ENCODE data around the gene OR13J1.

The OR13J1 gene

GRCh38 chr9:35847792-35848572 is 22.2 kb downstream of the OR13J1 start:
- TF ChIP-seq, protein P1, sequence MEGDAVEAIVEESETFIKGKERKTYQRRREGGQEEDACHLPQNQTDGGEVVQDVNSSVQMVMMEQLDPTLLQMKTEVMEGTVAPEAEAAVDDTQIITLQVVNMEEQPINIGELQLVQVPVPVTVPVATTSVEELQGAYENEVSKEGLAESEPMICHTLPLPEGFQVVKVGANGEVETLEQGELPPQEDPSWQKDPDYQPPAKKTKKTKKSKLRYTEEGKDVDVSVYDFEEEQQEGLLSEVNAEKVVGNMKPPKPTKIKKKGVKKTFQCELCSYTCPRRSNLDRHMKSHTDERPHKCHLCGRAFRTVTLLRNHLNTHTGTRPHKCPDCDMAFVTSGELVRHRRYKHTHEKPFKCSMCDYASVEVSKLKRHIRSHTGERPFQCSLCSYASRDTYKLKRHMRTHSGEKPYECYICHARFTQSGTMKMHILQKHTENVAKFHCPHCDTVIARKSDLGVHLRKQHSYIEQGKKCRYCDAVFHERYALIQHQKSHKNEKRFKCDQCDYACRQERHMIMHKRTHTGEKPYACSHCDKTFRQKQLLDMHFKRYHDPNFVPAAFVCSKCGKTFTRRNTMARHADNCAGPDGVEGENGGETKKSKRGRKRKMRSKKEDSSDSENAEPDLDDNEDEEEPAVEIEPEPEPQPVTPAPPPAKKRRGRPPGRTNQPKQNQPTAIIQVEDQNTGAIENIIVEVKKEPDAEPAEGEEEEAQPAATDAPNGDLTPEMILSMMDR (IDR thresholded peaks at IDR 0.05): no peak

- TF ChIP-seq, protein P1 (IDR thresholded peaks at IDR 0.05): no peak
These were observed 24.1 kb downstream of the OR13J1 start for GRCh38 chr9:35845824-35846771.

GRCh38 chr9:35844628-35845270 is 25.5 kb downstream of the OR13J1 start:
- TF ChIP-seq, protein P1 (IDR thresholded peaks at IDR 0.05): no peak

DNA sequence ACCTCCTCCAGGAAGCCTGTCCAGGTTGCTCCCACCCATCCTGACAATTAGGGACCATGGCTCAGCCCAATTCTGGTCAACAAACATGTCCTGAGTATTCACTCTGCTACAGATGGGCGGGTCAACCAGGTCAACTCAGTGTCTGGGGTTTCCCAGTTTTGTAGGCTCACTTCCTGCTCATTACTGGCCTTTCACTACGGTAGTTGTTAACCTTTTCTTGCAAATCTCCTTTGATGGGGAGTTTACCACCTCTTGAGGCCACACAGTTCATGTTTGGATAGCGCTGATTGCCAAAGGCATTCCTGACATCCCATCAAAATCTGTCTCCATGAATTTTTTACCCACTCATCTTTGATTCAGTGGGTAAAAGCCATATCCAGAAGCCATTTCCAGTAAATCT is 27.4 kb downstream of the OR13J1 start:
- TF ChIP-seq, protein P1 (IDR thresholded peaks at IDR 0.05): no peak

DNA sequence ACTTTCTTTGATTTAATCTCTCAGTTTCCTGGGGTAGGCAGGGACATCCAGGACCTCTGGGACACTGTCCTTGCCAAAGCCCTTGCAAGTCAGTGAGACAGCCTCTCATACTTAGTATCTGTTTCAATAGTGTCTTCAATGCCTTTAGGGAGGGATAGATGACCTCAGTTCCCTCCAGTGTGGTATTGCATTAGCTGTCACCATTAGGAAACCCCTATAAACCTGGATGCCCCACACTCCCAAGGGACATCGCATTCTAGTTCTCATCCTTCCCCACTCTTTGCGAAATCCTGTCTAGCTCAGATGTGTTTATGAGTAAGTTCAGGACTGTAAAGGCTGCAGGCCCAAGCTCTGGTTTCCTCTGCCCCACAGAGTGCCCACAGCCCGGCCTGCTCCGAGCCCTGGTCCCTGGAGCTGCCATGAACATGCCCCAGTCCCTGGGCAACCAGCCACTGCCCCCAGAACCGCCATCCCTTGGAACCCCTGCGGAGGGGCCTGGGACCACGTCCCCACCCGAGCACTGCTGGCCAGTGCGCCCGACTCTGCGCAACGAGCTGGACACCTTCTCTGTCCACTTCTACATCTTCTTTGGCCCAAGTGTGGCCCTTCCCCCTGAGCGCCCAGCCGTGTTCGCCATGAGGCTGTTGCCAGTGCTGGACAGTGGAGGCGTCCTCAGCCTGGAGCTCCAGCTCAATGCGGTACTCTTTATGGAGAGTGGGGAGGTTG is 28.0 kb downstream of the OR13J1 start:
- TF ChIP-seq, protein P1 (IDR thresholded peaks at IDR 0.05): no peak

DNA sequence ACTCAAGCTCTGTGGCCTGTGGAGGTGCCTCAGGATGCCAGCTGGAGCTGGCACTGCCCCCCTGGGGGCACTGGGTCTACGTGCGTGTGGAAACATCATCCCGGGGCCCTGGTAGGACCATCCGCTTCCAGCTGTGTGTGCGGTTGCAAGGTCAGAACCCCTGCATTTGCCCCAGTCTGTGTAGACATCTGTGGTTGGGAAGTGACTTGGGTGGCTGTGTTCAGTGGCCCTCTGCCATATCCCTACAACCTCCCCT is 28.6 kb downstream of the OR13J1 start:
- TF ChIP-seq, protein P1 (IDR thresholded peaks at IDR 0.05): no peak
